ENCODE measurements around the gene ABHD2.
"Not testable (repeated sequence)": the region's sequence is repeated elsewhere in the genome, so short reads cannot be mapped to it uniquely, and the experiment has no call there.

Gene ABHD2

DNA sequence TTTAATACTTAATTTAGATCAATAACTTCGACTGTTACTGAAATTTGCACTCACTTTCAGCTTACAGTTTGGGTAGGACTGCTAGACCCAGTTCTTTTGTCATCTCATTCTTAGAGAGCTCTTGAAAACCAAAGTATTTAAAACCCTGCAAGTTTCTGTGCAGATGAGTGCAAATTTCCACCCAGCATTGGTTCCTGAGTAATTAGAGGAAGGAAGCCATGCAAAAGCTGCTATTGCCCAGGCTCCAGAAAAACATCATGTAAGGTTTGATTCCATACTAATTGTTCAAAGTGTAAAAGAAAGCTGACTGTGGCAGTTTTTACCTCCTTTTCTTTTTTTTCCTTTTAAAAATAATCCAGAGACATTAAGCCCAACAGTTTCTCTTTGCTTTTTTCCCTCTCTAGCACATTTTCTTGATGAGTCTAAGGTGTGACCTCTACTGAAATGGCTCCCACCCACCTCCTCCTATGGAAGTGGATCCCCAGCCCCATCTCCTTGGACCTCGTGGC lies 30.3 kb downstream of the ABHD2 start:
- Histone ChIP-seq H3K4me3 (ENCODE audit: low read depth, low read length, poor library complexity, severe bottlenecking) (no peak overlapping the region), H3K9me2 (ENCODE audit: low read depth, low read length) (no peaks in the 10 kb centered on the region), H2AFZ (ENCODE audit: low read length) (no peak overlapping the region), H3K27ac (ENCODE audit: low read depth, low read length, poor library complexity, severe bottlenecking) (no peak overlapping the region), H4K20me1 (ENCODE audit: insufficient read depth, low read length) (no peaks in the 10 kb centered on the region), H3K27me3 (ENCODE audit: insufficient read depth, low read length) (no peaks in the 10 kb centered on the region), H3K4me1 (ENCODE audit: insufficient read depth, low read length, severe bottlenecking) (peaks cover 43% of the 10 kb centered on the region), H3K9me3 (ENCODE audit: low read length) (no peaks in the 10 kb centered on the region), H3K9ac (ENCODE audit: low read length) (no peak overlapping the region), H3K36me3 (ENCODE audit: insufficient read depth, low read length) (peaks cover 41% of the 10 kb centered on the region), H3F3A (ENCODE audit: insufficient read depth, low read length) (no peaks in the 10 kb centered on the region), H3K4me2 (ENCODE audit: low read length) (no peak overlapping the region), H3K79me2 (ENCODE audit: insufficient read depth, low read length) (no peaks in the 10 kb centered on the region)
- TF ChIP-seq EZH2 (IDR thresholded peaks at IDR 0.05; ENCODE audit: borderline replicate concordance, low read length): no peak
- TF ChIP-seq, protein P1, sequence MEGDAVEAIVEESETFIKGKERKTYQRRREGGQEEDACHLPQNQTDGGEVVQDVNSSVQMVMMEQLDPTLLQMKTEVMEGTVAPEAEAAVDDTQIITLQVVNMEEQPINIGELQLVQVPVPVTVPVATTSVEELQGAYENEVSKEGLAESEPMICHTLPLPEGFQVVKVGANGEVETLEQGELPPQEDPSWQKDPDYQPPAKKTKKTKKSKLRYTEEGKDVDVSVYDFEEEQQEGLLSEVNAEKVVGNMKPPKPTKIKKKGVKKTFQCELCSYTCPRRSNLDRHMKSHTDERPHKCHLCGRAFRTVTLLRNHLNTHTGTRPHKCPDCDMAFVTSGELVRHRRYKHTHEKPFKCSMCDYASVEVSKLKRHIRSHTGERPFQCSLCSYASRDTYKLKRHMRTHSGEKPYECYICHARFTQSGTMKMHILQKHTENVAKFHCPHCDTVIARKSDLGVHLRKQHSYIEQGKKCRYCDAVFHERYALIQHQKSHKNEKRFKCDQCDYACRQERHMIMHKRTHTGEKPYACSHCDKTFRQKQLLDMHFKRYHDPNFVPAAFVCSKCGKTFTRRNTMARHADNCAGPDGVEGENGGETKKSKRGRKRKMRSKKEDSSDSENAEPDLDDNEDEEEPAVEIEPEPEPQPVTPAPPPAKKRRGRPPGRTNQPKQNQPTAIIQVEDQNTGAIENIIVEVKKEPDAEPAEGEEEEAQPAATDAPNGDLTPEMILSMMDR (IDR thresholded peaks at IDR 0.05; ENCODE audit: low read length): no peak

DNA sequence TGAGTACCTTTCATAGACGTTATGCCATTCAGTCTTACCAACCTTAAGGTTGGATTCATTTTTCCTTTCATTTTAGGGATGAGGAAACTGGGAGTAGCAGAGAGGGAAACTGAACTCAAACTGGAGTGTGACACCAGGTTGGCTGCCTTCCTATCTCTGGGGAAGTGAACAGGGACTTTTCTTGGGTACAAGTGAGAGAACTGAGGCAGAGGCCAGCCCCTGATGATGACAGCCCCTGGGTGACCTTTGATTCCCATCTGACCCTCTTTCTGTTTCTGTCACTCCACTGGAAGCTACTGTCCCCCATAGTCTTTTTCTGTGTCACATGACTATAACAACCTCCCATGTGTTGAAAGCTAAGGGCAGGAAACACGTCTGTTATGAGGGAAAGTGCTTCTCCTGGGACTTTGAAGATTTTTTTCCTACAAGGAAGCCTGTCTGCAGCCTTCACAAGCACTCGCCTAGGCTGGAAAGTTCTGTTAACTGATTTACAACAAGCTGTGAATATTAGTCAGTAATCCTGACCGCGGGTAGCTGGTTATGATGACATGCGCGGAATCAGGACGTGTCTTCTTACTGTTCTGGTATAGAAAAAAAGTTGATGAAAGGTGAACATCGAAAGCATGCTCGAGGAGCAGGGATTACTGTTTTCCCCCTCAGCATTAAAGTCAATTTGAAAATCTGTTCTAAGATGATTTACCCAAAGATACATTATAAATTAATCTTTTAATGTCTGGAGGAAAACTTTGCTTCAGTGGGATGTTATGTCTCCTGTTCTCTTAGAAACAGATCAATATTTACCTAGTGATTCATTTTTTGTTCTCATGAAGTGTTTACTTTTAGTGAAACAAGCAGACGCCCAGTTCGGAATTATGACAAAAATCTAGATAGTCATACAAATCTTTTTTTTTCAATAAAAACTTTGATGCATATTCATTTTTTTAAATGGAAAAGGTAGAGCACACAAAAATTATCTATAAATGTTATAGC lies 31.5 kb downstream of the ABHD2 start:
- Histone ChIP-seq H3K4me3 (ENCODE audit: low read depth, low read length, poor library complexity, severe bottlenecking) (no peak overlapping the region), H3F3A (ENCODE audit: insufficient read depth, low read length) (no peaks in the 10 kb centered on the region), H3K9ac (ENCODE audit: low read length) (no peak overlapping the region), H4K20me1 (ENCODE audit: insufficient read depth, low read length) (no peaks in the 10 kb centered on the region), H3K4me2 (ENCODE audit: low read length) (no peak overlapping the region), H3K4me1 (ENCODE audit: insufficient read depth, low read length, severe bottlenecking) (peaks cover 30% of the 10 kb centered on the region), H3K36me3 (ENCODE audit: insufficient read depth, low read length) (peaks cover 50% of the 10 kb centered on the region), H3K9me2 (ENCODE audit: low read depth, low read length) (no peaks in the 10 kb centered on the region), H3K27me3 (ENCODE audit: insufficient read depth, low read length) (no peaks in the 10 kb centered on the region), H3K79me2 (ENCODE audit: insufficient read depth, low read length) (no peaks in the 10 kb centered on the region), H3K27ac (ENCODE audit: low read depth, low read length, poor library complexity, severe bottlenecking) (no peak overlapping the region), H3K9me3 (ENCODE audit: low read length) (no peaks in the 10 kb centered on the region), H2AFZ (ENCODE audit: low read length) (no peak overlapping the region)
- TF ChIP-seq EZH2 (IDR thresholded peaks at IDR 0.05; ENCODE audit: borderline replicate concordance, low read length): no peak
- TF ChIP-seq, protein P1 (IDR thresholded peaks at IDR 0.05; ENCODE audit: low read length): no peak

DNA sequence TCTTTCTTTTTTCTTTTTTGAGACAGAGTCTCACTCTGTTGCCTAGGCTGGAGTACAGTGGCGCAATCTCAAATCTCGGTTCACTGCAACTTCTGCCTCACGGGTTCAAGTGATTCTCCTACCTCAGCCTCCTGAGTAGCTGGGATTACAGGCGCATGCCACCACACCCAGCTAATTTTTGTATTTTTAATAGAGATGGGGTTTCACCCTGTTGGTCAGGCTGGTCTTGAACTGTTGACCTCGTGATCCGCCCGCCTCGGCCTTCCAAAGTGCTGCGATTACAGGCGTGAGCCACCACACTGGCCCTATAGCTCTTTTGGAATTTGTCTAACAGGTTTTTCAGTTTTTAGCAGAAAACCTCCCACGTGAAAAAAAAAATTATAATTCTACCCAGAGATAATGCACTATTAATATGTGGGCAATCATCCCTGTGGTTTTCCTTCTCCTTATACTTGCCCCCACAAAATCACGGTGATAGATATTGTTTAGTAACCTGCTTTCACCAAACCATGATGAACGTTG lies 32.3 kb downstream of the ABHD2 start:
- H3F3A ChIP-seq (ENCODE audit: insufficient read depth, low read length); H3K4me2 ChIP-seq (ENCODE audit: low read length); H3K9me3 ChIP-seq (ENCODE audit: low read length); H4K20me1 ChIP-seq (ENCODE audit: insufficient read depth, low read length); H3K27ac ChIP-seq (ENCODE audit: low read depth, low read length, poor library complexity, severe bottlenecking); H3K9ac ChIP-seq (ENCODE audit: low read length); H3K9me2 ChIP-seq (ENCODE audit: low read depth, low read length); H3K79me2 ChIP-seq (ENCODE audit: insufficient read depth, low read length); H3K4me3 ChIP-seq (ENCODE audit: low read depth, low read length, poor library complexity, severe bottlenecking); H3K27me3 ChIP-seq (ENCODE audit: insufficient read depth, low read length); H2AFZ ChIP-seq (ENCODE audit: low read length): not testable (repeated sequence)
- peaks cover 53% of the 10 kb centered on the region for H3K36me3 ChIP-seq (ENCODE audit: insufficient read depth, low read length)
- peaks cover 23% of the 10 kb centered on the region for H3K4me1 ChIP-seq (ENCODE audit: insufficient read depth, low read length, severe bottlenecking)

Data from OCI-LY1 (cell line).